Measurements from ENCODE around the gene LHFPL3. TPM values are rescaled to one million over a fixed set of nuclear protein-coding genes. Genes with fewer than 3 reads are reported as not detected.
"Not testable (repeated sequence)": the region's sequence is repeated elsewhere in the genome, so short reads cannot be mapped to it uniquely, and the experiment has no call there.

LHFPL3 gene
- total RNA-seq, 1 donor from 2014 or later: 0.30 TPM

GRCh38 chr7:104572554-104572953 is 244.2 kb downstream of the LHFPL3 start:
- Histone ChIP-seq H3K4me3 (no peak overlapping the region), H3K9me3 (ENCODE audit: low read depth) (peaks cover 3% of the 10 kb centered on the region), H3K4me2 (no peak overlapping the region), H3K36me3 (no peaks in the 10 kb centered on the region), H3K9ac (no peak overlapping the region), H3K27ac (no peak overlapping the region), H3K79me2 (ENCODE audit: low read depth) (no peaks in the 10 kb centered on the region), H4K20me1 (ENCODE audit: low read depth) (no peaks in the 10 kb centered on the region), H3K27me3 (no peaks in the 10 kb centered on the region), H3K4me1 (no peaks in the 10 kb centered on the region), H2AFZ (replicated peaks) (no peak overlapping the region), H3F3A (ENCODE audit: low read depth) (no peaks in the 10 kb centered on the region)
- no peak overlapping the region for H3K4me3 Mint-ChIP-seq
- no peak for DNase-seq (ENCODE audit: low spot score)
- no peak overlapping the region for H3K27ac Mint-ChIP-seq
- no peaks in the 10 kb centered on the region for H3K4me1 Mint-ChIP-seq
- no peaks in the 10 kb centered on the region for H3K27me3 Mint-ChIP-seq (ENCODE audit: insufficient read depth, low read depth)
- TF ChIP-seq CTCF (IDR thresholded peaks at IDR 0.05) (no peak), EZH2 (IDR thresholded peaks at IDR 0.05) (no peak), EZH2phosphoT487 (IDR thresholded peaks at IDR 0.05) (no peak)
- no peaks in the 10 kb centered on the region for H3K9me3 Mint-ChIP-seq
- H3K36me3 Mint-ChIP-seq: no peaks in the 10 kb centered on the region

- peaks cover 3% of the 10 kb centered on the region for H3K9me3 Mint-ChIP-seq
These were observed 256.2 kb downstream of the LHFPL3 start for GRCh38 chr7:104584620-104585019.

GRCh38 chr7:104595591-104595990 is 267.2 kb downstream of the LHFPL3 start:
- H3K4me1 Mint-ChIP-seq; H3K4me2 ChIP-seq; H3K27ac Mint-ChIP-seq; H2AFZ ChIP-seq (replicated peaks); H3K27ac ChIP-seq; H3K4me1 ChIP-seq; H3K36me3 Mint-ChIP-seq; H3K36me3 ChIP-seq; H3K4me3 Mint-ChIP-seq; H3K9ac ChIP-seq; DNase-seq (ENCODE audit: low spot score); H4K20me1 ChIP-seq (ENCODE audit: low read depth); H3K79me2 ChIP-seq (ENCODE audit: low read depth); H3K27me3 Mint-ChIP-seq (ENCODE audit: insufficient read depth, low read depth); H3K9me3 ChIP-seq (ENCODE audit: low read depth); H3F3A ChIP-seq (ENCODE audit: low read depth); H3K4me3 ChIP-seq; H3K9me3 Mint-ChIP-seq; H3K27me3 ChIP-seq: not testable (repeated sequence)

More at GRCh38 chr7:104584620-104585019, 256.2 kb downstream of the LHFPL3 start:
- no peaks in the 10 kb centered on the region for H3K36me3 Mint-ChIP-seq
- H3K27me3 Mint-ChIP-seq (ENCODE audit: insufficient read depth, low read depth): no peaks in the 10 kb centered on the region
- Histone ChIP-seq H3K36me3 (no peaks in the 10 kb centered on the region), H3K9ac (no peak overlapping the region), H3F3A (ENCODE audit: low read depth) (no peaks in the 10 kb centered on the region), H3K4me1 (no peaks in the 10 kb centered on the region), H2AFZ (replicated peaks) (no peak overlapping the region), H3K9me3 (ENCODE audit: low read depth) (no peaks in the 10 kb centered on the region), H3K4me3 (no peak overlapping the region), H3K4me2 (no peak overlapping the region), H3K27me3 (no peaks in the 10 kb centered on the region), H3K27ac (no peak overlapping the region), H3K79me2 (ENCODE audit: low read depth) (no peaks in the 10 kb centered on the region), H4K20me1 (ENCODE audit: low read depth) (no peaks in the 10 kb centered on the region)
- no peak overlapping the region for H3K4me3 Mint-ChIP-seq
- TF ChIP-seq EZH2 (IDR thresholded peaks at IDR 0.05): no peak
- TF ChIP-seq EZH2phosphoT487 (IDR thresholded peaks at IDR 0.05): no peak
- no peak for TF ChIP-seq CTCF (IDR thresholded peaks at IDR 0.05)
- DNase-seq (ENCODE audit: low spot score): no peak
- no peaks in the 10 kb centered on the region for H3K4me1 Mint-ChIP-seq
- H3K27ac Mint-ChIP-seq: no peak overlapping the region

GRCh38 chr7:104603957-104604356 is 275.6 kb downstream of the LHFPL3 start:
- H3K36me3 Mint-ChIP-seq: no peaks in the 10 kb centered on the region
- no peak overlapping the region for H3K4me3 Mint-ChIP-seq
- no peak for DNase-seq (ENCODE audit: low spot score)
- H3K4me1 ChIP-seq: no peaks in the 10 kb centered on the region
- no peaks in the 10 kb centered on the region for H3K79me2 ChIP-seq (ENCODE audit: low read depth)
- H2AFZ ChIP-seq (replicated peaks): no peak overlapping the region
- no peaks in the 10 kb centered on the region for H3K36me3 ChIP-seq
- TF ChIP-seq CTCF (IDR thresholded peaks at IDR 0.05): no peak
- TF ChIP-seq EZH2phosphoT487 (IDR thresholded peaks at IDR 0.05): no peak
- no peak for TF ChIP-seq EZH2 (IDR thresholded peaks at IDR 0.05)
- no peak overlapping the region for H3K9ac ChIP-seq
- H3K27ac Mint-ChIP-seq: no peak overlapping the region
- no peaks in the 10 kb centered on the region for H3K4me1 Mint-ChIP-seq
- H3K27me3 ChIP-seq: no peaks in the 10 kb centered on the region
- H3K9me3 ChIP-seq (ENCODE audit: low read depth): peaks cover 5% of the 10 kb centered on the region
- no peaks in the 10 kb centered on the region for H3K9me3 Mint-ChIP-seq
- no peak overlapping the region for H3K4me3 ChIP-seq
- H4K20me1 ChIP-seq (ENCODE audit: low read depth): no peaks in the 10 kb centered on the region
- H3K27me3 Mint-ChIP-seq (ENCODE audit: insufficient read depth, low read depth): peaks cover 5% of the 10 kb centered on the region
- no peaks in the 10 kb centered on the region for H3F3A ChIP-seq (ENCODE audit: low read depth)
- H3K4me2 ChIP-seq: no peak overlapping the region
- H3K27ac ChIP-seq: no peak overlapping the region
